HG03095 (cell line): ENCODE data around the gene VAV2.

Experiments
- ATAC-seq: cut with Tn5 transposase; IDR thresholded peaks from one replicate; pipeline ENCODE4 v1.9.1; 2021; ENCODE audit warnings: moderate library complexity; ENCODE audit not compliant: unreplicated experiment

Gene VAV2

DNA sequence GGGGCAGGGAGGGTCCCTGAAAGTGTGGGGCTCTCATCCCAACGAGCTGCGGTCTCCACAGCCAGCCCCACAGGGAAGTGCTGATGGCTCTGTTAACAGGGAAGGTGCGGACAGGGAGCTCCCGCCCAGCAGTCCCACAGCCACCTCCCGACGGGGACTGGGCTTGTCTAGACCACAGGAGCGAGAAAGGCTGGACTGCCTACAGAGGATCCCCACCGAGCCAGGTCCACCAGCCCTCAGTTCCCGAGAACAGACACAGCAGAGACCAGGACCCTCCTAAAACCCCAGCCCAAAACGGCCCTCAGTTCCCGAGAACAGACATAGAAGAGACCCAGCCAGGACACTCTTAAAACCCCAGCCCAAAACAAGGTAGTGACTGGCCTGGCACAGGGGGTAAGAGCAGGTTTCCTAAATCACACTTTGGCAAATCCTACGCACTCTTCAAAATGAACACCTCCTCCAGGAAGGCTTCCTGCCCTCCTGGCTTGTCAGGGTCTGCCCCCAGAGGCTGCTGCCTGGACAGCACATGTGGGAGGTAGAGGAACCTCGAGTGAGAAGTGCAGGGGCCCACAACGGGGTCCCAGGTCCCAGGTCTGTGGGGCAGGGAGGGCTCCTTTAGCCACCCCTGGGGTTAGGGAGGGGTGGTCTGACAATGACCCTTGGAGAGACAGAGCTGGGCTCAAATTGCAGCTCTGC, 167.9 kb downstream of the VAV2 start:
- ATAC-seq, result no peak

DNA sequence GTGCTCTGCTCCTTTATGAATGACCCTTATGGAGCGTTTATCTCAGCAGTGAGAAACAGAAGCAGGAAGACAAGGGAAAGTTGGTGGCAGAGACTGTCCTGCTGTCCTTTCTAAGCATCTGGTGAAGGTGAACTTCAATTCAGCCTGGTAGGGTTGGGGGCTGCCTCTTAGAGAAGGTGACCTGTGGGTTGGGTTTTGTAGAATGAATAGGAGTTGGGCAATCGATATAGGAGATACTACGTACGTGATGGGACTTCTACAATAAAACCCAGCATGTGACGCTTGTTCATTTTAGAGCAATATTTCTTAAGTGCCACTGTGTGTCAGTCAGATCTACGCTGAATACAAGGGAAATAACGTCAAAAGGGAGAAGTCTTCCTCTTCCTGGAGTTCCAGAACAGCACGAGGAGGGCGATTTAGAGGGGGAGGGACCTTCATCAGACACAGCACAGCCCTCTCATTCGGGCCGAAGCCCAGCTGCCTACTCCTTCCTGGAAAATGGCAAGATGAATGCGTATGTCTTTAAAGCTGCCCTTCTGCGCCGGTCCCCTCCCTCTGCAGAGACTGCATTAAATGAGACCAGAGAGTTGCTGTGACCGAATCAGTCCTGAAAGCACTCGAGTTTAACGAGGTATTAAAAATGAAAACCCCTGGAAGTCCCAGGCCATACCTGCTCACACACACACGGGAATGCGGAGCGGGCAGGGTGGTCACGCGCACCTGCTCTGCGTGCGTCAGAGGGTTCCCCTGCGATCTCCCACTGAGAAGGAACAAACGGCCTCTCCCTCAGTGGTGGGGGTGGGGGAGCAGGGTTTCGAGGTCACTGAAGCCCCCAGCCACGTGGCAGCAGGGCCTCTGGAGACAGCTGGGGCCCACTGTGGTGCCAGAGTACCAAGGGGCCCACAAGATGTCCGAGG, 168.7 kb downstream of the VAV2 start:
- no peak for ATAC-seq

DNA sequence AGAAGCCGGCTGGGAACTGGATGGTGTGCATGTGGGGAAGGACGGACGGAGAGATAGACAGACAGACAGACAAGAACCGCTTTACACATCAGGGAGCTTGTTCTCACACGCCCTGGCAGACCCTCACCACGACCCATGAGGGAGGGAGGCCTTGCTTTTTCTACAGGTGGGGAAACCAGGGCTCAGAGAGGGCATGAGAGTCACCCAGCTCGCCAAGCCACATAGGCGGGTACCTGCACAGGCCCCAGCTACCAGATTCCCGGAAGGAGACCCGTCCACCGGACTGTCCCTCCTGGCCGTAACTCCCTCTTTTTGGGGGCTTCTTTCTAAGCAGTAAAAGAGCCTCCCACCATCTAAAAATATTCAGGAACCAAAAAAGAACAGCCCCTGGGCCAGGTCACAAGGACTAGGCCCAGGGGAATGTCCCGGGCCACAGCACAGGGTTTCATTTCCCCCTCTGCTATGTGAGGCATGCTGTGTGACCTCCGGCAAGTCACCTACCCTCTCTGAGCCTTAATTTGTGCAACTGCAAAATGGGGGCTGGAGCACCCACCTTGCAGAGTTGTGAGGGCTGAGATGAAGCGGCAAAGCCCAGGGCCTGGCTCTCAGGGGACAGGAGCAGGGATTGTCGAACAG, 169.6 kb downstream of the VAV2 start:
- ATAC-seq, result no peak

DNA sequence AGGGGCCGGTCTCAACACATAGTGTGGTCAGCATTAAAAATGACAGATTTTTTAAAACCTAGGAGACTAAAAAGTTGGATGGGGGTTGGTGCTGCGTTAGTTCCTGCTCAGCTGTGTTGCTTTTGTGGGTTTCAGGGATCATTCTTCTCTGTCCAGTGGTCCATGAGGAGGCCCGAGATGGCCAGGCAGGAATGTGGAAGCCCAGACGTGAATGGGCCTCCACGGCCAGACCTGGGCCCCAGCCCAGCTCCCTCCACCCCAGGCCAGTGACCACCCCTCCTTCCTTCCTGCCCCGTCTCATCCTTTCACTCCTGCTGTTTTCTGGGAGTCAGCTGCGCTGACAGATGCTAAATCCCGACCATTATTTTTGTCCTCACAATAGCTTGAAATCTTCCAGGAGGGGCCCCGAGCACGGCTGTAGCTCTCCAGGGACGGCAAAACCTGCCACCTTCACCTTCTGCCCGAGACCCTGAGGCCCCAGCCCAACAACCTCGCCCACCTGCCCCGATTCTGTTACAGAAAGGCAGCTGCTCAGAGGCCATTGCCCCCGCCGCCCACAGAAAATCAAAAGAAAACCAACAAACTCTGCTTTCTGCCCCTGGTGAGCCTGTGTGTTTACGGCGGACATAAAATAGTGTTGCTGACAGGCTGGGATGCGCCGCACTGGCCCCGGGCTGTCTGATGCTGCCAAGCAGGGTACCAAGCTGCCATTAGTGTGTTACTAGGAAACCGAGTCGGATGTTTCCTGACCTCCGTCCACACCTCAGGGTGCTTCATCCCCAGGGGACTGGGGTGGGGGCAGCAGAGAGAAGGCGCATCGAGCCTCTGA, 170.3 kb downstream of the VAV2 start:
- no peak for ATAC-seq

DNA sequence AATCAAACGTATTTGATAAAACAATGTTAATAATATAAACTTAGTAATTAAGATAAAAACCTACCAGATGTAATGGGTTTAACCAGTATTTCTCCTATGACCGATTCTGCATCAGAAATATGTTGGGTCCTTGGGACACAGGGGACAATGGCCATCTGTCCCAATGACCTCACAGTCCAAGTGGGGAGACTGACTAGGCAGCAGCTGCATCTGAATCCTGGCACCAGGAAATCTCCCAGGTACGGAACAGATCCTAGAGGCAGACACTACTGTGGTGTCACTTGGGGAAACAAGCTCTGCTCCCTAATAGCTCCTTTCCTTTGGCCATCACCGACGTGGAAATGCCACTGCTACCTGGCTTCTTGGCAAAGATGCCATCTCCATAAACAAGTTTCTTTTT, 172.2 kb downstream of the VAV2 start:
- ATAC-seq, result no peak

DNA sequence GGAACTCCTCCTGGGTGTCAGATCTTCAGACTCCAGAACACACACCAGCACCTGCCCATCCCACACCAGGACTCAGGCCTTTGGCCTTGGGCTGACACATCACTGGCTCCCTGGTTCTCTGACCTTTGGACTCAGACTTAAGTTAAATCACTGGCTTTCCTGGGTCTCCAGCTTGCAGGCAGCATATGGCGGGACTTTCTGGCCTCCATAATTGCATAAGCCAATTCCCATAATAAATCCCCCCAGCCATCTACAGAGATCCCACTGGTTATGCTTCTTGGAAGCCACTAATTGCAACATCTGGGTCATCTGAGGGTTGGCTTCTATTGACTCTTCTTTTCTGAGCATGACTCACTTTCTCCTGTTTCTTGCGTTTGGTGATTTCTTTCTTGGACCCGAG, 173.7 kb downstream of the VAV2 start:
- no peak for ATAC-seq

DNA sequence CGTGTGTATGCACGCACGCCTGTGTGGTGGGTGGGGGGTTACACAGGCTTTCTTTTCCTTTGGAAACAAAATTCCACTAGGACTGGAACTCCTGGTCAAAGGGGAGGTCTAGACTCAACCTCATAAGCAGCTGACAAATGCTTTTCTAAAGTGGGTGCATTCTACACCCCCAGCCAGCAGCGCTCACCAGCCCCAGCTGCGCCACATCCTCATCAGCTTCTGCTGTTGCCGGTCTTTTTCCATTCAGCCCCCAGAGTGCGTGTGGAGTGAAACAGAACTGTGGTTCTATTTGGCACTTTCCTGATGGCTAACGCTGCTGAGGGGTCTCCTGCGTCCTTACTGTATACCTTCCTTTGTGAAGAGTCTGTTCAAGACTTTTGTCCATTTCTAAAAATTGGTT, 176.3 kb downstream of the VAV2 start:
- no peak for ATAC-seq

DNA sequence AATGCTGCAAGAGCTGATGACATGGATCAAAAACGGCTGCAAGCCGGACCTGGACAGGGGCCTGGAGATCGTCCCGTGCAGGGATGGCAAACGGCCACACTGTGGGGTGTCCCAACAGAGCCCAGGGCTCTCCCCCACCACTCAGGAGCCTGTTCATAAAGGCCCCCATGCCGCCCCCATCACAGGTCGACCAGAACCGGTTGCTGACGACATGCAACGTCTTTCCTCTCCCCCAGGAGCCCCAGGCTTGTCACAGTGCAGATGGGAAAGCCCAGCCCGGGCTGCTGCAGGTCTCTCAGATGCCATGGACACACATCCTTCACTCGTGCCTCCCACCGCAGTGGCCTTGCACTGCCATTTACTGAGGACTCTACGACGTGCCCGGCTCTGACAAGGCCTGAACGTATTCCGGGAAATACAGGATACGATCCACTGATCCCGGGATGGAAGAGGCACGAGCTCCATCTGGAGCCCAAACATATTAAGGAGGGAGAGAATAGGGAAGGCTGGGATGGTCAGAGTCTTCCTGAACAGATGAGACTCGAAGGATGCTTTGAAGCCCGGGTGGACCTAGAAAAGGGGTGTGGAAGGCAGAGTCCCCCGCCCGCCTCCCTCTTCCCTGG, 177.4 kb downstream of the VAV2 start:
- ATAC-seq, result no peak

DNA sequence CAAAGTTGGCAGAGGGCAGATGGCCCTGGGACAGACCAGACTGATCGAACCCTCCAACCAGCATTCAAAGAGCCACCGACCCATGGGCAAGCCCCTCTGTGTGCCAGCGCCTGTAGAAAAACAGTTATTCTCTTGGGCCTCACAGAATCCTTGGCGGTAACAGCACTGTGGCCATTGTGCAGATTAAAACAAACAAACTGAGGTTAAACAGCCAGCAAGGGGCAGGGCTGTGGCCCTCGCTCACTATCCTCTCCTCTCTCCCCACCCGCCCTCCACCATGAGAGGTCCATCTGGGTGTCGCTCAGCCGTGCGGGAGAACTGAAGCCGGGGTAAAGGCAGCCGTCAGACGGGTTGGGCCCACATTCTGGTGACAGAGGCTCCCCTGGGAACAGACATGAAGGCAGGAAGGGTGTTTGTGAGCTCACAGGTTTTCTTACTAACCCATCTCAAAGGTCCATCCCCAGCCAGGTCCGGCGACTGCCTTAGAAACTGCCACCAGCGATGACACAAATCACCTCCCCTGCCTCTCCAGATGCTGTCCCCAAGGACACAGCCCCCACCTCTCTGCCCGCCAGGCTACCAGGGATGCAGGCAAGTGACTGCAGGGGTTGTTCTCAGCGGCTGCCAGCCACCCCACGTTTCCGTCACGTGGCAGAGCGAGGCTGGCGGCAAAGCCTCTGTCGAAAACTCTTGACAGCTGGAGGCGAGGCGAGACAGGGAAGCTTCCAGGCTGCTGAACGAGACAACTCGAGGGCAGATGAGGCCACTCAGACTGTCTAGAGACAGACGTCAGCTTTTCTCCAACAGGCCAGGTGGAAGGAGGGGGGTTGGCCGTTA, 178.2 kb downstream of the VAV2 start:
- ATAC-seq, result no peak

DNA sequence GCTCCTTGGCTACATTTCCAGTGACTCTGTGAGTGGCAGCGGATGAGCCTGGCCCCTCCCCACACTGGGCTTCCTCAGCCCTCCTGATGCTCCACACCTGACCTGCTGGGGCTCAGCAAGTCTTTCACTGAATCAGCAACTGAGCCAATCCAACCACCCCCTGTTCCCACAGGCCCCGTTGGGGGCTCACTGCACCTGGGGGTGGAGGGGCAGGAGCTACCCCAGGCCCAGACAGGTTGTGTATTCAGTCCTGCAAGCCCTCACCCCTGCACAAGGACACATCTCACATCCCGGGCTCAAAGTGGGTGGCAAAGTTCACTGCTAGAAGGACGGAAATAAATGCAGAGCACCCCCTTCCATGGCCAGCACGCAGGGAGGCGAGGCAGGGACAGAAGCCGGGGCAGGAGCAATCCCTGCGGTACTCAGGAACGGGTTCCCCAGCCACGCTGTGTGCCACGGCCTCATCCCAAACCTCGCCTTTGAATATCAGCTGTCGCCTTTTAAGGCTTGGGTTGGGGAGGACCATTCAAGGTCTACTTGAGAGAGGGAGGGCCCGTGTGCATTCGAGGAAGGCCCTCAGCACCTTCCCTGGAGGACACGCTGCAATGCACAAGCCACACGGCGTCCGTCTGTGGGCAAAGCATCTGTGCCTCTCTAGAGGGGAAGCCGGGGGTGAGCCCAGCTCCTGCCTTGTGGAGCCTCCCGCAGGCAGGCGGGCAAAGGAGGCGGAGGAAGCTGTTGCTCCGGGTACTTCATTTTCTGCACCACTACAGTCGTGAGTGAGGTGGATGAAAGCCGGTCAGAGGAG, 179.0 kb downstream of the VAV2 start:
- ATAC-seq, result no peak

DNA sequence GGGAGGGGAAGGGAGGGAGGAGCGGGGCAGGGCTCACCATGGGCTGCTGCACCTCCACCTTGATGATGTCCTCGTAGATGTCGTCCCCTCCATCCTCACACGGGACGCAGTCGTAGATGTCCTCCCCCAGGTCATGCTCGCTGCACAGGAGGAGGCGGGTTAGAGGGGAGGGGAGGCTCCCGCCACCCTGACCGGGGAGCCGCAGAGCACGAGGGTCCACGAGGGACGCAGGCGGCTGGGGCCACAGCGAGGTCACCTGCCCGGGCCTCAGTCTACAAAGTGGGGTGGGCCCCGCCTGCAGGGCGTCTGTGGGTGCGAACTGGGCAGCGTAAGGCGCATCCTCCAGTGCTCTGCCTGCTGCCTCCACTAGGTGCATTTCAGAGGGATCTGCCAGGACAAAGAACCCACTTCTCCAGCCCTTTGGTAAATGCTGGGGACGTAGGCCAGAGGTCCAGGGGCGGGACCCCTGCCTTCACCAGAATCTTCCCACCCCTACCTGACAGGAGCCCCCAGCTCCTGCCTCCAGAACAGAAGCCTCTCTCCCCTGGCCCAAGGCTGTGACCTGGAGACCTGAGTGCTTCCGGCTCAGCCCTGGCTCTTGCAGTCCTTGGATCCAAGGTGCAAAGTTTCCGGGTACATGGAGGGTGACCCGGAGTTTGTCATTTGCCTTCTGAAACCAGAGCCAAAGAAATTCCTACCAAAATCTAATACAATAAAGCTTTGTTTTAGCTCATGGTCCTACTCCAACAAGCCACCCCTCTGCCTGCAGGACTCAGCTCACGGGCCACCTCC, 179.9 kb downstream of the VAV2 start:
- ATAC-seq, result no peak

DNA sequence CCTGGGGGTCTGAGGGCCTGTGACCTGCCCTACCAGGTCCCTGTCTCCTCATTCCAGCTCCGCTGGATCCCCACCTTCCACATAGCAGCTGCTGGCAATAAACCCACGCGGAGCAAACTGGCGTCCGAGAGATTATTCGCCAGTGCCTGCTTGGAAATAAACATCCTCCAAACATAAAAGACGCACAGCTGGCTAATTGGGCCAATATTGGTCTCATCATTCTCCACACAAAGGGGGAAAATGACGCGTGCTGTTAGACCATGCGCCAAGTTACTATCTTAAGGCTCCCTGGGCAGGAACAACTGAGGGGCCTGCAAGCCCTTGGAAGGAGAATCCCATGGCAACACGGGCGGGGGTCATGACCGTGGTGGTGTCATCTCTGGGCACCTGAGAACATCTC, 180.7 kb downstream of the VAV2 start:
- no peak for ATAC-seq

DNA sequence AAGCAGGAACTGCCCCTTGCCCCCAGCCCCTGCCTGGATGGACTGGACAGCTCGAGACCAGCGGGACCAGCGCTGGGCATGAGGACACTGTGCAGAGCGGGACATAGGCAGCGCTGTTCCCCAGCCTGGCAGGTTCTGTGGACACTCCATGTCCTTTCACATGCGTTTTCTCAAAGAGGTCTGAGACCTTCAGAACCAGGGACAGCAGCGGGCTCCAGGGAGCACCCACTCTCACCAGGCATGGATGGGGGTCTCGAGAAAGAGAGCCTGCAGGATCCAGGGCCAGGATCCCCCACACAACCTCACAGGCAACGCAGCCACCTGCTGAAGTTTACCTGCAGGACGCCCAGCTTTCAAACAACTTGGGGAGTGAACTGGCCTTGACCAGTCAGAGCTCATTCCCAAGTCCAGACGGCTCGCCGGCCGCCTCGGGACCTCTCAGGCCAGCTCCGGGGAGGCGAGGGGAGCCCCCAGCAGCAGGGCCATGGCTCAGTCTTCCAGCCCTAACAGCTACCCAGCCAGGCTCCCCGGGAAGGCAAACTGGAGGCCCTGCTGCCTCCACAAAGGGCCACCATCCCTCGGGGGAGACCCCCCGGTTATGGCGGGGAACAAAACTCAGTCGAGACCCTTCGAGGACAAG, 181.4 kb downstream of the VAV2 start:
- no peak for ATAC-seq

DNA sequence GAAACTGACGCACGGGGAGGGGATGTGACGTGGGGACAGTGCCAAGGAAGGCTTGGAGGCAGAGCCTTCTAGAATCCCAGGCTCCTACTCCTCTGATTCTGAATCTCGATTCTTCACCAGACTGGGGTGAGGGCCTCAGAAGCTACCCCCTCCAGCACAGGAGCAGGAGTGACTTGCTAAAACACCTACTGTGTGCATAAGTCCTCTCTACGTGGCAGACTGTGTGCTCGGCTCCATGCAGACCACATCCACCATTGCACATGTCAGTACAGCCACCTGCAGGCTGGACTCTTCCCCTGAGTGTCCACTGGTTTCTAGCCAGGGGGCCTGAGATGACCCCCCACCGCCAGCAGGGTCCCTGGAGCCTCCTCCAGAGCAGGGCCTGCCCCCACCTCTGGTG, 182.8 kb downstream of the VAV2 start:
- ATAC-seq, result no peak

DNA sequence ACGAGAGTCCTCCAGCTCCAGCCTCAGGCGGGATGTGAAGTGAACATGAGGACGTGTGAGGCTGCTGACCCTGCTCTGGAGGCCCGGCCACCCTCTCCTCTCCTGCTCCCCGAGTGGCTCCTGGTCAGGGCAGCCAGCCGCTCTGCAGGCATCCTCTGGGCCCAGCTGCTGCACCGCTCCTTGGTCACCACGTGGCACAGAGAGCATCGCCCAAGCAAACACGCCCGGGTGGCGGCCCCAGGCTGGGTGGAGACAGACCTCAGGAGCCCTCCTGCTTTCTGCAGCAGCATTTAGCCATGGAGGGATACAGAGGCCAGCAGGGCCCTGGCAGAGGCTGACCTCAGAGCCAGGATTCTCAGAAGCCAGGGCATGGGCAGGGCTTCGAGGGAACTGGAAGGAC, 184.3 kb downstream of the VAV2 start:
- no peak for ATAC-seq

DNA sequence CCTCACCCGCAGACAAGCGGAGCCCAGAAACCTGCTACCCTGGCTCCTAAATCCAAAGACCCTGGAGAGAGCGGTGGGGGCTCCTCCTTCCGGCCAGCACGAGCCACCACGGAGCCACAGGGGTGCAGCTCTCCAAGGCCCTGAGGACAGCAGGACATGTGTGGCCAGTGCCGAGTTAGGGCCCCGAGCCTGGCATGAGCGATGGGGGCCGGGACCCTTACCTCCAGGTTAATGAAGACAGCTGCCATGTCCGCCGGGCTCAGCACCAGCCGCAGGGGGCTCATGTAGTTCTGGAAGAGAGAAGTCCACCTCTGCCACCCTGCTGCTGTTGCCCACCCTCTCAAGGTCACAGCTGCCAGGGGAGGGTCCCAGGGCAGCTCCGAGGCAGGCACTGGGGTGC, 185.1 kb downstream of the VAV2 start:
- no peak for ATAC-seq

DNA sequence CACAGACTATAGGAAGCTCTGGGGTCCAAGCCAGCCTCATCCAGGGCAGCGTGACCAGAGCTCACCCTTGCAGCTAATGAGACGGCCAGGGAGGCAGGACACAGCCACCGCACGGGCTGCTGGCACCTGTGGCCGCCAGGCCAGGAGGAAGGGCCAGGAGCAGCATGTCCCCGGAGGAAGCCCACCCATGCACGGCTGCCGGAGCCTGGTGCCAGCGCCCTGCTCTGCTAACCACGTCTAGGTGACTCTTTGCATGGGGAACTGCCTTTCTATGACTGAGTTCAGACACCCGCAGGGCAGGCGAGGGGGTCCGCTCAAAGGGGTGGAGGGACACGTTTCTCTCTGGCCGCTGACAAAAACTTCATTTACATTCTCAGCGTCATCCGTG, 185.5 kb downstream of the VAV2 start:
- no peak for ATAC-seq
